HG03139 (cell line): Measurements from ENCODE around the gene BNIP2.
"Not testable (repeated sequence)": the region's sequence is repeated elsewhere in the genome, so short reads cannot be mapped to it uniquely, and the experiment has no call there.

Experiments
- ATAC-seq: cut with Tn5 transposase; IDR thresholded peaks from one replicate; pipeline ENCODE4 v1.9.1; 2021; ENCODE audit not compliant: unreplicated experiment

Gene BNIP2, protein sequence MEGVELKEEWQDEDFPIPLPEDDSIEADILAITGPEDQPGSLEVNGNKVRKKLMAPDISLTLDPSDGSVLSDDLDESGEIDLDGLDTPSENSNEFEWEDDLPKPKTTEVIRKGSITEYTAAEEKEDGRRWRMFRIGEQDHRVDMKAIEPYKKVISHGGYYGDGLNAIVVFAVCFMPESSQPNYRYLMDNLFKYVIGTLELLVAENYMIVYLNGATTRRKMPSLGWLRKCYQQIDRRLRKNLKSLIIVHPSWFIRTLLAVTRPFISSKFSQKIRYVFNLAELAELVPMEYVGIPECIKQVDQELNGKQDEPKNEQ

DNA sequence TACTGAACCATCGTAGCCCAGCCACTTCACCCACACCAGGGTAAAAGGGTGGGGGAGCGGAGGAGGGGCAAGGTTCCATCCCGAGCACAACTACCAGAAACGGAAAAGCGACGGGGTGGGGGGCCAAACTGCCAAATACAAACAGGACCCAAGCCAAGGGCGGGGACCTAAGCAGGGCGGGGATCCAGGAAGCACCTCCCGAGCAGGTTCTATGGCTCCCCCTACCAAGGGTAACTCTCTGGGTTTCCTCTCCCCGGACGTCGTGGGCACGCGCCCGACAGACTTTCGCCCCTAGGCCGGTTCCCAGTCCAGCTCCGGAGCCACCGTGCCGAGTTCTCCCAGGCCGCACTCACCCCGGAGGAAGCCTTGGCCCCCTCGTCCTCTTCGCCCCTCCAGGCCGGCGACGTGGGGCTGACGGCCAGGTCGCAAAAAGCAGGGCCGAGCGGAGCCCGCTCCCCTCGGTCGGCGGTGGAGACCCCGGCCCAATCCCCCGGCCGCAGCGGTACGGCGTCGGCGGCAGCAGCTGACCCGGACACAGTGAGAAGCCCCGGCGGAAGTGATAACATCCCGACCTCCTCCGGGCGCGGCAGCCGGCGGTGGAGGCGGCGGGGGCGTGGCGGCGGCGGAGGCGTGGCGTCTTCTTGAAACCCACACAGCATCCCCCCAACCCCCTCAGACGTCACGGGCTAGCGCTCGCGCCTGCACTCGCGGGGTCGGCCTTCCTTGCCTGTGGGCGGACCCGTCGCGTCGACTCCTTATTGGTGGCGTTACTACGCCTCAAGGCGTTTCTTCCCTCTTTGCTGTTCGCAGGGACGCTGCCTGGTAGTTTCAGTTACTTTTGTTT, at the start of gene BNIP2:
BNIP2 (minus strand) TSS at position 539 of the 844 bp plus-strand sequence. CDS start 6,863 bp downstream, outside the sequence.
- peak; percentile 79 for ATAC-seq

DNA sequence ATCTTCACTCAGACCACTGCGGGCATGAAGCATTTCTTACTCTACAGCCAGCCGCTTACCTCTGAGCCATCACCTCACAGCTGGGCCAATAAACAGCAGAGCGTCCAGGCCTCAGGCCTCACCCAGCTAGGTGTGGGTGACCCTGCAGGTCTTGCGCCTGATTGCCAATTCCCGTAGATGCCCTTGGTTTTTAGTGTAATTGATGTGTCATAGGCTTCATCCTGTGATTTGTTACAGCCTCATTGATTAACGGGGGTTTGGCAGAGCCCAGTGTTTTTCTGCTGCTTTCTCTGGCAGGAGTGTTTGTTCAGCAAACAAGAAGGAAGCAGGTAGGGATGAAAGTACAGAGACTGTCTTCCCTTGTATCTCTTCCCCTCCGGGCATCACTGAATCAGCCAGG, 49.6 kb upstream of the BNIP2 start:
- no peak for ATAC-seq

DNA sequence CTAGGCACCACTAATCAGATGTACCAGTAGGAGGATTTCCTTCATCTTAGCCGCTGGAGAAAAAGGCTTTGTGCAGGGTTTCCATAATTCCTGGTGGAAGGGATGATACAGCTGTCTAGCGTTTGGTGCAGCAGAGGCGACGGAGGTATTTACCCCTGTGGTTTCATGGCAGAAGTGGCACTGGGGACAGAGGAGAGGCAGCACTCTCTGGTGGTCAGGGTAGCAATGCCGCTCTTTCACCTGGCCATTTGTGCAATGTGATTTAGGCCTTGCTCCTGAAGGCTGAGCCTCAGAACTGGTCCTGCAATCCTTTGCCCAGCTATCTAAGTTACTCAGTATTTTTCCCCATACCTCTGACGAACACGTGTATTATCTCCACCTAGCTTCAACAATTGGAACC, 47.1 kb upstream of the BNIP2 start:
- no peak for ATAC-seq

DNA sequence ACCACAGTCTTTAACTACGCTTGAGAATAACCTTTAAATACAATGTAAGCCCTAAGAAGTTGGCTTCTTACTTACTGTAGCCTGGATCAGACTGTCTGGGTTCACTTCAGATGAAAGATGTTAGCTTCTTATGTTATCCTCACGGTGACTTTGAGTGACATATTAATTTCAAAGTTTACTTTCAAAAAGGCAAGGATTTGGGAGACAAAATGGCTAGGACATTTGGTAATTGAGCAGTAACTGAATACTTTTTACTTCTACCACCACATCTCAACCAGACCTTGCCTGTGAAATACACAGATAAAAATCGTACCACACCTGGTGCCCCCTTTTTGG, 36.0 kb upstream of the BNIP2 start:
- no peak for ATAC-seq

DNA sequence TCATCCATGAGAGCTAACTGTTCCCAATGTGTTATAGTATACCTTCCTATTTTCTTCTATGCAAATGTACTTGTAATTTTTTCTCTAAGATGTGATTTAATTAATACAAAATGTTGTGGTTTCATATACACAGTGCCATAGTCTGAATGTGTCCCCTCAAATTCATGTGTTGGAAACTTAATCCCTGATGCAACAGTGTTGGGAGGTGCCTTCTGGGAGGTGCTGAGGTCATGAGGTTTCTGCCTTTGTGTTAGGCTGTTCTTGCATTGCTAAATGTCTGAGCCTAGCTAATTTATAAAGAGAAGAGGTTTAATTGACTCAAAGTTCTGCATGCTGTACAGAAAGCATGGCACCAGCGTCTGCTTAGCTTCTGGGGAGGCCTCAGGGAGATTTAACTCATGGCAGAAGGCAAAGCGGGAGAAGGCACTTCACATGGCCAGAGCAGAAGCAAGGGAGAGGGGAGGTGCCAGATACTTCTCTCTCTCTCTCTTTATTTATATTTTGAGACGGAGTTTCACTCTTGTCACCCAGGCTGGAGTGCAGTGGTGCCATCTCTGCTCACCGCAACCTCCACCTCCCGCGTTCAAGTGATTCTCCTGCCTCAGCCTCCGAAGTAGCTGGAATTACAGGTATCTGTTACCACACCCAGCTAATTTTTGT, 34.7 kb upstream of the BNIP2 start:
- ATAC-seq: no peak

DNA sequence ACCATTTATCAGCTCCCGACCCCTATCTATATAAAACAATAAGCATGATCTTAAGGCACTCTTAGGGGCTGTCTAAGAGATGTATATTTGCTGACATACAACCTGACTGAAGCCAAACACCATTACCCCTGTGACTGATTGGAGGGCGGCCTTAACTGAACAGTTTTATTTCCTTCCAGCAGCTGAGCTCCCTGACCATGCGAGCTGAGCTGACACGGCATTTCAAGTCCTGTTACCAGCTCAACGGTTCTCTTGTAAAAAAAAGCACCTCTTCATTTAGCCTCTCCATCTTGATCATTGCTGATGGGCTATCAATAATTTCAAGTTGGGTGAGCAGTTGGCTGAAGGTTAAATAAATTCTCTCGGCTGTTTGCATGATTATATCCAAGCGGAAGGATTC, 33.4 kb upstream of the BNIP2 start:
- no peak for ATAC-seq

DNA sequence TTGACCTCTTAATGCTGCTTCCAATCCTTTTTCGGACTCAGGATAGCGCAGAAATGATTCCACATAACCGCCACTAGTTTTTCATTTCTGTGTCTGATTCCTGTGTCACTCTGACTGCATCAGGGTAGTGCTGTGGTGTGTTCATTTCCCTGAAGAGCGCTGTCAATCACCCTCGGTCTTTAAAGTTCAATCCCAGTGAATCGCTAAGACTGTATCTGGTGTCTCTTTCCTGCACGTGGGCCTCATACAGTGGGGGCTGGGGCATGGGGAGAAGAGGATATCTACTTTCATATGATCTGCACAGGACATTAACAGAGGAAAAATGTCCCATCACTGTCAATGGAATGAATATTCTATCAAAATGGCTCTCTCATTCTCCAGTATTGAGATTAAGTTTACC, 32.9 kb upstream of the BNIP2 start:
- ATAC-seq: no peak

DNA sequence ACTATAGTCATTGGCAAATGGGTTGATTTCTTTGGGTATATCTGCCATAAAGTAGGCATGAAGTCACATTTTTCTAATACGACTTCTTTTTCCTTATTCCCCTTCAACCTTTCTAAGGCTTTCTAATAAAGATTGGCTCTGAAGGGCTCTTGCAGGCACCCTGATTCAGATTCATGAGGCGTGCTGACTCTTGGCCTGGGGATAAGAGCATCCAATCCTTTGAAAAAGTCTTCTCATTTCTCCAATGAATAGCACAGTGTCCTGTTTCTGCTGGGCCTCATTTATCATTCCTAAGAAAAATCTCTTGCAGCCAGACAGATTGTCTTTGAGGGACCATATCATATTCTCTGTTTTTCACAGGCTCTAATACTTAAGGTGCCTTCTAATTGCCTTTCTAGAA, 32.3 kb upstream of the BNIP2 start:
- no peak for ATAC-seq

DNA sequence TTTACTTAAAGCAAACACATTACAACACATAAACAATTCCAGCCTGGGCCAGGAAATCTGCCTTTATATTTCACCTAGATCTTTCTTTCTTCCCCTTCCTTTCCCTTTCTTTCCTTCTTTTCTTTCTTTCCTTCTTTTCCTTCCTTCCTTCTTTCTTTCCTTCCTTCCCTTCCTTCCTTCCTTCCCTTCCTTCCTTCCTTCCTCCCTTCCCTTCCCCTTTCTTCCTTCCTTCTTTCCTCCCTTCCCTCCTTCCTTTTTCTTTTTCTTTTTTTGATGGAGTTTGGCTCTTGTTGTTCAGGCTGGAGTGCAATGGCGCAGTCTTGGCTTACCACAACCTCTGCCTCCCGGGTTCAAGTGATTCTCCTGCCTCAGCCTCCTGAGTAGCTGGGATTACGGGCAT, 24.1 kb upstream of the BNIP2 start:
- no peak for ATAC-seq

DNA sequence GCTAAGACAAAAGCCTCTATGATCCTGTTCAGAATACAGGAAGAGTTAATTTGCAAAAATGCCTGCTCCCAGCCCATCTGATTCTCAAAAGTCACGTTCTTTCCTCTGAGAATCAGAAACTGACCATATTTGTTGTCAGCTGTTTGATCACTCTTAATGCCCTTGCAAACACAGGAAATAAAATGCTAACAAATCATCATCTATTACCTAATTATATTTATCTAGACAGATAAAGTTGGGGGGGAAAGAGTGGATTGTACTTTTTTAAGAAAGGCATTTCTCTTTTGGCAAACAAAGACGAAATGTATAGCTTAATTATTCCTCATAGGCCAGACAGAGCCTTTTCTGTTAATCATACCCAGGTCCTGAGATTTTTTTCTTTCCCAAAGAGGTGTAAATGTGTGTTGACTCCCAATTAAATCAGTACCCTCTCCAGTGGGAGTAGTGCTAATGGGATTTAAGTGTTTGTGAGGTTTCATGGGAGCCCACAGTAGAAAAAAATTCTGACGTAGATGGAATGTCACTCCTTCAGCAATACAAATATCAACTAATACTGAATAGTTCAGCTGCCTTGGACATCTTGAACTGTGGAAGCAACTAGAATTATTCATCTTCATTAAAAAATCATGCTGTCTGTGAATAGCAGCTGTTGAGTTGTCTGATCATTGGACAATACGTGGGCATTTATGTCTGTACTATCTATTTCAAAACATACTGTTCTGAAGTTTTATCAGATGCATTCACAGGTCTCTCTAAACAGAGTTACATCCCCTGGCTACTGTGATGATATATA, 22.5 kb upstream of the BNIP2 start:
- no peak for ATAC-seq

DNA sequence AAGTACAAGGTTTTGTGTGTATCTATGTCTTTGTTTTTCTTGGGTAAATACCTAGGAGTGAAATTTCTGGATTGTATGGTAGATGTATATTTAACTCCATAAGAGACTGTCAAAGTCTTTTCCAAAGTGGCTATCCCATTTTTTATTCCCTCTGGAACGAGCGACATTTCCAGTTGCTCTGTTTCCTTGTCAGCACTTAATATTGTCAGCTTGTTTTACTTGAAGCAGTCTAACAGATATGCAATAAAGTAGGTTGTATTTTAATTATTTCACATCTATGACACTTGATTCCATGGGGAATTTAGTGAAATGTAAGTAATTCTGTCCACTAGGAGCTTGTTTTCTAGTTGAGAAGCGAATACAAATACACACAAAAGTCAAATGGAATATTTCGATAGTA, 18.5 kb upstream of the BNIP2 start:
- no peak for ATAC-seq

DNA sequence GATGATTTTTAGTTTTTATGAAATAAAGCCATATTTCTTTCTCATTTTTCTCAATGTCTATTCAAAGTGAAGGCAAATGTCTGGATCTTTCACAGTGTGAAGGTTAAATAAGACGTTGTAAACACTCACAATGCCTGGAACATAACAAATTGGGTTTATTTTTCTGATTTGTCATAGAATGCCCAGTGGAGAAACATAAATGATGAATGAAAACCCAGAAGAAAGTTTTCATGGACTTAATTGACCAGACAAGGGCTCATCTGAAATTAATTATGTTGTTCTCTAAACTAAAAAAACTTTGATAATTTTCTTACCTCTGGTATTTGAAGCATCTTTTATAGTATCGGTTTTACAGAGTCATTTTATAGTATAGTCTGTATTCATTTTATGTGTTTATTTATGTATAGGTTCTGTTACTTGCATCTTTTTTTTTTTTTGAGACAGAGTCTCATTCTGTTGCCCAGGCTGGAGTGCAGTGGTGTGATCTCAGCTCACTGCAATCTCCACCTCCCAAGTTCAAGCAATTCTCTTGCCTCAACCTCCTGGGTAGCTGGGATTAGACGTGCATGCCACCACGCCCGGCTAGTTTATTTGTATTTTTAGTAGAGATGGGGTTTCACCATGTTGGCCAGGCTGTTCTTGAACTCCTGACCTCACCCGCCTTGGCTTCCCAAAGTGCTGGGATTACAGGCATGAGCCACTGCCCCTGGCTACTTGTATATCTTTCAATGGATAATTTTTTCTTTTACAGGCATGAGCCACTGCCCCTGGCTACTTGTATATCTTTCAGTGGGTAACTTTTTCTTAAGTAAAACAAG, 15.1 kb upstream of the BNIP2 start:
- ATAC-seq: no peak

DNA sequence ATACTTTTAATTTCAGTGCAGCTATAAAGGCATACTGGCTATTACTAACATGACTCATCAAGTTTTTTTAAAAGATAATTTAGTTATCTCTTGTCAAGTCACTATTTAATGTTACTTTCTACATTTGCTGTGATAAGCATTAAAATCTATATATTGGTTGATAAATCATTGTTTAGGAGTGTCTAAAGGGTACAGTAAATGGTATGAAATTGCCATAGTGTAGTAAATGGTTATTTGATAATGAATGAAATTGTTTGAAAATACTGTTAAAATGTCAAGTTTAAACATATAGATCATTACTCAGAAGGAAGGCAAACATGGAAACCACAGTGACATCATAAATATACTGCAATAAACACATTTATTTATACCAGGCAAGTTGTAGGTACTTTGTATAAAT, 13.2 kb upstream of the BNIP2 start:
- ATAC-seq: no peak

DNA sequence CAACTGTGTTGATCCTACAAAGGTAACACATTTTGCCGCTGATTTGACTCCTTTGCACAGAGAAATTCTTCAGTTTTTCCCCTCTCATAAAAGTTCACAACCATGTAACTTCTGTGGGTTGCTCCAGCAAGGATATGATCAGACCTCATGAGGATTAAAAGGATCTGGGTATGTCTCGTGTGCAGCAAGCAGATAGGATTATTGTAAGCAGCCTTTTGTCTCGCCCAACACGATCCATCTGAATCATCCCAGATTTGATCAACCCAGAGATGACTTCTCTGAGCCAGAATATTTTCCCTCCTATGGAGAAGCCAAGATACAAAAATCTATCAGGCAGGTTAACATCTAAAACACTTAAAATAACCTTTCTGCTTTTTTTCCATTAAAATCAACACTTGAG, 12.8 kb upstream of the BNIP2 start:
- ATAC-seq: no peak

DNA sequence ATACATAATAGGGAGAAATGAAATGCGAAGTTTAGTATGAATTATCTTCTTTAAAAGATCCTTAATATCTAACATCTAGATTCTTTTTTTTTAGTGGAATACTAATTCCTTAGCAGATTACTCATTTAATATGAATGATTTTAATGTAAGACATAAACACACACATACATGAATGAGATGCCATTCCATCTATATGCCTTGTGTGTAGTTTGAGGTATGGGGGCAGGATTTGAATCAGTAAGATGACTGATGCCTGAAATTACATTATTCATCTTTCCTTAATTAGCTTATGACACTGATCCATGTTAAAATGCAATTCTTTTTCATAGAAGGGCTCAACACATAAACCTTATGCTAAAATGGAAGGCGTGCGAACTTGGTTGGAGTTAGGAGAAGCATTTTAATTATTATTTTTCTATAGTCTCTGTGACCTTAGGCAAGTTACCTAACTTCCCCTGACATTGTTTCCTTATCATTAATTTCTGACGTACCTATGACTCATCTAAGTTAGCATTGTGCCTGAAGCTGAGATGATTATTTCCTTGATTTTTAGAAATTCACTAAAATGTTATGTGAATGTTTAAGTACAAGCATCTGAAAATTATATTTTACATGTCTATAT, 10.8 kb upstream of the BNIP2 start:
- no peak for ATAC-seq

DNA sequence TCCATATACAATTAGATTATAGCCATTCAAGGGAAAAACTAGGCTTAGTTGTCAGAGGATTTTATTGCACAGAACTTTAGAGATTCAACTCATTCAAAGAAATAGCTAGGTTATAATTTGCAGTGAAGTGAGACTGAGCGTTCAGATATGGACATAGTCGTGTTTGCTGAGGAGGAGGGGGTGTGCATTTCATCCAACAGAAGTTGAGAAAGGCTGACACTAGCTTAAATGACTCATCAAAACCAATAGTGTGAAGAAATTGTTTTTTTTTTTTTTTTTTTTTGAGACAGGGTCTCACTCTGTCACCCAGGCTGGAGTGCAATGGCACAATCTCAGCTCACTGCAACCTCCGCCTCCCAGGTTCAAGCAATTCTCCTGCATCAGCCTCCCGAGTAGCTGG, 8.9 kb upstream of the BNIP2 start:
- not testable (repeated sequence) for ATAC-seq

DNA sequence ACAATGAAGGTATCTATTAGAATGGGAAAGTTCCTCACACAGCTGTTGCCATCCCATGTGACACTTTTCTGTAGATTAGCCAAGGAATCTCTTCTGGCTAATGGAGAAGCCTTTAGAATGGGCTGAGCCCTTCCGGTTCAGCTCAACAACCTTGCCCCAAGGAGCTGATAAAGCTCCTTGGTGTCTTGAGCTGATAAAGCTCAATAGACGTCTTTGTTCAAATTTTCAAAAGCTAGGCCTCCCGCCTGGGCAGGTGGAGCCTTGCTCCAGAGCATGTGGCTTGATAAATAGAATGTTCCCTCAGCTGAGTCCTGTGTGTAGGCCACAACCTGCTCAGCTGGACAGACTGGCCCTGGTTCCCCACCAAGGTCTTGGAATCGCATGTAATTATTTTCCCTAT, 7.2 kb upstream of the BNIP2 start:
- no peak for ATAC-seq

DNA sequence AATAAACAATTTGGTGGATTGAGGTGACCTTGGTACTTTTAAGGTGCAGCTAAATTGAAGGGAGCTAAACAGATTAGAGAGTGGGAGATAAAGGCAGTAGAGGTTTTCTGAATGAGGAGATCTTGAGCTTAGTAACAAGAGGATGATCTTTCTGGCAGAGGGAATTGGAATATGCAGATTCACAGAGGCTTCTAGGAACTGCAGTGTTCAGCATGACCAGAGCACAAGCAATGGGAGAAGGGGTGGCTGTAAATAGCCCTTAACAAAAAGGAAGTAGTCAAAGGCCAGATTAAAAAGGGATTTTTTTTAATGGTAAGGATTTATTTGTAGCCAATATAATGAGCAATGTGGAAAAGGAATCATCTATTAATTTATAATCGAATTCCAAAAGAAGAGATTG, 5.7 kb upstream of the BNIP2 start:
- ATAC-seq: no peak

DNA sequence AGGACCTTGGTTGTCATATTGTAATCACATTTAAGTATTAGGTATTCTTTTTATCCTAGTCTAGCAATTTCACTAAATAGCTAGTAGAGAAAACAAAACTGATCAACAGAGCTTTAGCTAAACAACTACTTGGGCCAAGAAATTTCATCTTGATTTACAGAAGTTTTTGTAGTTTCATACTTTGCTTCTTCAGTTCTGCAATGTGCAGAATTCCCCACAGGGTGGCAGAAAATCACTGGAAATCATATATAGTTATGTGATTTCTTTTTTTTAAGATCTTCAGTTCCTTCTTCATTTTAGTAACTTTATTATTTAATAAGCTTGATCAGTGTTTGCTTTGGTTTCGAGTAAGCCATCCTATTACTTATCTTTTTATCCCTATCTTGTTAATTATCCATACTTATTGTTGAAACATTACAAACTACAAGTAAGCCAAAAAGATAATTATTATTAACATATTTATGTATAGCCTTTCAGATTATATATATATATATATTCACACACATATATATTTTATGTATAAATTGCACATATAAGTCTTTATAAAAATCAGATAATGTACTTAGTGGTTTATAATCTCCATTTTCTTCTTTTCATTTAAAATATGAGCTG, 2.2 kb upstream of the BNIP2 start:
- no peak for ATAC-seq
